Stimulated activated CD4-positive, alpha-beta T cell treated with anti-CD3 and anti-CD28 coated beads, TNF-alpha, amount 100 ng/mL, for 24 hours (primary cell): Measurements from ENCODE around the gene DMRT1.
"Not testable (repeated sequence)": the region's sequence is repeated elsewhere in the genome, so short reads cannot be mapped to it uniquely, and the experiment has no call there.

Experiments
- DNase-seq, 3 experiments: peaks; one replicate each; pipeline ENCODE4 v3.0.0-alpha.2; 2020; ENCODE audit warnings: low read depth in 3 of 3

Gene DMRT1

GRCh38 chr9:859251-859650, 17.8 kb downstream of the DMRT1 start:
- no peak for DNase-seq

- DNase-seq: no peak
Measured at GRCh38 chr9:860706-861105, 19.2 kb downstream of the DMRT1 start.

- not testable (repeated sequence) for DNase-seq
Measured at GRCh38 chr9:861525-861924, 20.0 kb downstream of the DMRT1 start.

- DNase-seq: no peak
Measured at GRCh38 chr9:875119-875962, 33.8 kb downstream of the DMRT1 start.

GRCh38 chr9:876425-876824, 34.9 kb downstream of the DMRT1 start:
- DNase-seq: no peak

GRCh38 chr9:878239-878638, 36.7 kb downstream of the DMRT1 start:
- no peak for DNase-seq

- DNase-seq: no peak
Measured at GRCh38 chr9:880725-881124, 39.2 kb downstream of the DMRT1 start.

GRCh38 chr9:882416-882924, 41.0 kb downstream of the DMRT1 start:
- no peak for DNase-seq

GRCh38 chr9:883011-883410, 41.5 kb downstream of the DMRT1 start:
- DNase-seq: no peak

- no peak for DNase-seq
Measured at GRCh38 chr9:886886-887285, 45.4 kb downstream of the DMRT1 start.

GRCh38 chr9:892123-892522, 50.6 kb downstream of the DMRT1 start:
- no peak for DNase-seq

- DNase-seq: no peak
Measured at GRCh38 chr9:893115-893514, 51.6 kb downstream of the DMRT1 start.

GRCh38 chr9:893843-894420, 52.4 kb downstream of the DMRT1 start:
- DNase-seq: peak; percentile 7 to 60 (median 34)

- no peak for DNase-seq
Measured at GRCh38 chr9:899440-900184, 58.1 kb downstream of the DMRT1 start.

- DNase-seq: no peak
Measured at GRCh38 chr9:903886-904285, 62.4 kb downstream of the DMRT1 start.

GRCh38 chr9:905906-906305, 64.4 kb downstream of the DMRT1 start:
- DNase-seq: no peak

- DNase-seq: no peak
Measured at GRCh38 chr9:908536-909205, 67.2 kb downstream of the DMRT1 start.

GRCh38 chr9:911005-911404, 69.5 kb downstream of the DMRT1 start:
- no peak for DNase-seq

- DNase-seq: no peak
Measured at GRCh38 chr9:912776-913175, 71.3 kb downstream of the DMRT1 start.

- not testable (repeated sequence) for DNase-seq
Measured at GRCh38 chr9:913526-913925, 72.0 kb downstream of the DMRT1 start.

- no peak for DNase-seq
Measured at GRCh38 chr9:917730-918129, 76.2 kb downstream of the DMRT1 start.

- no peak for DNase-seq
Measured at GRCh38 chr9:920927-921326, 79.4 kb downstream of the DMRT1 start.
